Esophagus squamous epithelium (tissue), 4 donors: ENCODE measurements around the gene CYB5R3.
"Not testable (repeated sequence)": the region's sequence is repeated elsewhere in the genome, so short reads cannot be mapped to it uniquely, and the experiment has no call there.

Experiments
- CTCF ChIP-seq, 6 experiments: fragments of 450-650 bp in 4 of 6; fragments of 200-600 bp in 2 of 6; sonication (generic) in 2 of 6; IDR thresholded peaks; one replicate each; pipeline ENCODE4 v1.5.1; 2016 to 2019; ENCODE audit warnings: antibody characterized with exemption in 6 of 6, mild to moderate bottlenecking in 4 of 6, moderate library complexity in 4 of 6
- POLR2A ChIP-seq, 4 donors: fragments of 450-650 bp; IDR thresholded peaks; one replicate each; pipeline ENCODE4 v1.6.1; 2017; ENCODE audit warnings: antibody characterized with exemption in 4 of 4, mild to moderate bottlenecking in 4 of 4, moderate library complexity in 3 of 4

- not testable (repeated sequence) for TF ChIP-seq POLR2A, CTCF (IDR thresholded peaks at IDR 0.05)
These were observed 67.9 kb downstream of the CYB5R3 start for GRCh38 chr22:42581194-42581761.
